WTC11 (cell line): ENCODE data around the gene EP400.

Source experiments
- ESRRA ChIP-seq: sonication (generic); formaldehyde crosslinking; IDR thresholded peaks from 2 replicates; pipeline ENCODE4 v1.8.1; 2022; ENCODE audit warnings: mild to moderate bottlenecking, missing genetic modification reagents, borderline replicate concordance
- ETV6 ChIP-seq: sonication (generic); formaldehyde crosslinking; IDR thresholded peaks from 2 replicates; pipeline ENCODE4 v1.8.1; 2022; ENCODE audit warnings: mild to moderate bottlenecking, missing genetic modification reagents
- USF2 ChIP-seq: sonication (generic); formaldehyde crosslinking; IDR thresholded peaks from 2 replicates; pipeline ENCODE4 v1.8.1; 2023; ENCODE audit warnings: mild to moderate bottlenecking, missing genetic modification reagents, moderate library complexity
- ZNF671 ChIP-seq: fragments of 250-450 bp; sonication (Bioruptor Pico); IDR thresholded peaks from 2 replicates; pipeline ENCODE4 v1.8.0; 2021; ENCODE audit warnings: mild to moderate bottlenecking
- TF ChIP-seq, protein P1 (sequence below): fragments of 200-600 bp; IDR thresholded peaks from 2 replicates; pipeline ENCODE4 v1.8.0; 2022; ENCODE audit warnings: antibody characterized with exemption

GRCh38 chr12:131940141-131940547 lies 9.6 kb upstream of the EP400 start:
- TF ChIP-seq, protein P1, sequence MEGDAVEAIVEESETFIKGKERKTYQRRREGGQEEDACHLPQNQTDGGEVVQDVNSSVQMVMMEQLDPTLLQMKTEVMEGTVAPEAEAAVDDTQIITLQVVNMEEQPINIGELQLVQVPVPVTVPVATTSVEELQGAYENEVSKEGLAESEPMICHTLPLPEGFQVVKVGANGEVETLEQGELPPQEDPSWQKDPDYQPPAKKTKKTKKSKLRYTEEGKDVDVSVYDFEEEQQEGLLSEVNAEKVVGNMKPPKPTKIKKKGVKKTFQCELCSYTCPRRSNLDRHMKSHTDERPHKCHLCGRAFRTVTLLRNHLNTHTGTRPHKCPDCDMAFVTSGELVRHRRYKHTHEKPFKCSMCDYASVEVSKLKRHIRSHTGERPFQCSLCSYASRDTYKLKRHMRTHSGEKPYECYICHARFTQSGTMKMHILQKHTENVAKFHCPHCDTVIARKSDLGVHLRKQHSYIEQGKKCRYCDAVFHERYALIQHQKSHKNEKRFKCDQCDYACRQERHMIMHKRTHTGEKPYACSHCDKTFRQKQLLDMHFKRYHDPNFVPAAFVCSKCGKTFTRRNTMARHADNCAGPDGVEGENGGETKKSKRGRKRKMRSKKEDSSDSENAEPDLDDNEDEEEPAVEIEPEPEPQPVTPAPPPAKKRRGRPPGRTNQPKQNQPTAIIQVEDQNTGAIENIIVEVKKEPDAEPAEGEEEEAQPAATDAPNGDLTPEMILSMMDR = no peak
- TF ChIP-seq ETV6 (no peak), USF2 (CRISPR knock-in tag) (no peak), ZNF671 (CRISPR knock-in tag) (no peak), ESRRA (CRISPR knock-in tag) (no peak)
